Tibial nerve (tissue), 4 donors: ENCODE measurements around the gene LRRC61. TPM values are rescaled to one million over a fixed set of nuclear protein-coding genes. Genes with fewer than 3 reads are reported as not detected.
"Not testable (repeated sequence)": the region's sequence is repeated elsewhere in the genome, so short reads cannot be mapped to it uniquely, and the experiment has no call there.

ENCODE experiments used
- DNase-seq, 2 donors: peaks; one replicate each; pipeline ENCODE4 v3.0.0-alpha.2; 2019; ENCODE audit warnings: low spot score in 2 of 2
- H3K27ac ChIP-seq, 4 donors: fragments of 200-600 bp; sonication (generic) in 3 of 4; one replicate each; pipeline ENCODE4 v1.5.1; 2017 to 2019; ENCODE audit warnings: mild to moderate bottlenecking in 1 of 4
- H3K27me3 ChIP-seq, 2 donors: fragments of 200-600 bp; sonication (generic) in 1 of 2; one replicate each; pipeline versions ENCODE4 v1.5.1 to v1.6.0; 2017 to 2019
- H3K36me3 ChIP-seq, 3 donors: fragments of 200-600 bp; sonication (generic); one replicate each; pipeline ENCODE4 v1.5.1; 2018 to 2019
- H3K4me1 ChIP-seq, 4 donors: fragments of 200-600 bp; sonication (generic) in 3 of 4; one replicate each; pipeline ENCODE4 v1.5.1; 2017 to 2019
- H3K4me3 ChIP-seq, 4 donors: fragments of 200-600 bp; sonication (generic) in 3 of 4; one replicate each; pipeline ENCODE4 v1.5.1; 2017 to 2019; ENCODE audit warnings: mild to moderate bottlenecking in 1 of 4, moderate library complexity in 1 of 4
- H3K9me3 ChIP-seq, 4 donors: fragments of 200-600 bp; sonication (generic) in 3 of 4; one replicate each; pipeline ENCODE4 v1.5.1; 2017 to 2019
- CTCF ChIP-seq, 5 experiments: fragments of 200-600 bp in 3 of 5; fragments of 450-650 bp in 2 of 5; sonication (generic) in 3 of 5; IDR thresholded peaks; one replicate each; pipeline ENCODE4 v1.5.1; 2016 to 2019; ENCODE audit warnings: antibody characterized with exemption in 5 of 5, mild to moderate bottlenecking in 3 of 5, moderate library complexity in 2 of 5
- EP300 ChIP-seq, 2 donors: sonication (generic); formaldehyde crosslinking; IDR thresholded peaks; one replicate each; pipeline ENCODE4 v1.6.1; 2017; ENCODE audit warnings: antibody characterized with exemption in 2 of 2, mild to moderate bottlenecking in 1 of 2
- WGBS, 2 donors: methylation state at CpG; one replicate each; pipeline ENCODE4 v1.1.5; 2018; 5-methylcytosine and 5-hydroxymethylcytosine counted together
- total RNA-seq, 4 donors: library from RNA; depleted of rRNA; stranded (reverse); fragments of >200 nt; gene quantifications; one replicate each; pipeline ENCODE4 v1.1.0, GENCODE V29; 2016

The LRRC61 gene, protein sequence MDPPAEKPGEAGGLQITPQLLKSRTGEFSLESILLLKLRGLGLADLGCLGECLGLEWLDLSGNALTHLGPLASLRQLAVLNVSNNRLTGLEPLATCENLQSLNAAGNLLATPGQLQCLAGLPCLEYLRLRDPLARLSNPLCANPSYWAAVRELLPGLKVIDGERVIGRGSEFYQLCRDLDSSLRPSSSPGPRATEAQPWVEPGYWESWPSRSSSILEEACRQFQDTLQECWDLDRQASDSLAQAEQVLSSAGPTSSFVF
- total RNA-seq = 10 to 100 TPM in 1 of 4 donors, 1 to 10 TPM in 3; 7.9 to 19.3 (median 9.6) TPM

GRCh38 chr7:150322833-150323681 is at the start of gene LRRC61, which contains the start of gene ACTR3C:
Gene LRRC61 (plus strand): TSS chr7:150323355. CDS start chr7:150336862, 13,507 bp downstream.
Gene ACTR3C (minus strand): TSS chr7:150323545. CDS start chr7:150295296, 28,249 bp downstream.
- H3K27ac ChIP-seq = peak within 1 kb of the TSS; percentile 58 to 89 (median 80)
- peaks cover 0 to 11% (median 0%) of the 10 kb centered on the region in 3 donors for H3K36me3 ChIP-seq
- TF ChIP-seq EP300 (IDR thresholded peaks at IDR 0.05) = peak in 1 of 2 donors; percentile 3
- no peak for TF ChIP-seq CTCF (IDR thresholded peaks at IDR 0.05)
- no peaks in the 10 kb centered on the region for H3K9me3 ChIP-seq
- H3K4me1 ChIP-seq = peaks cover 0 to 27% (median 0%) of the 10 kb centered on the region in 4 donors
- DNase-seq = no peak
- H3K27me3 ChIP-seq = peaks cover 0 to 13% of the 10 kb centered on the region in 2 donors
- WGBS, 2 donors = 15 to 20% methylated on average over 38 to 76 of the region's 82 CpGs
- peak within 1 kb of the TSS; percentile 54 to 77 (median 64) for H3K4me3 ChIP-seq

DNA sequence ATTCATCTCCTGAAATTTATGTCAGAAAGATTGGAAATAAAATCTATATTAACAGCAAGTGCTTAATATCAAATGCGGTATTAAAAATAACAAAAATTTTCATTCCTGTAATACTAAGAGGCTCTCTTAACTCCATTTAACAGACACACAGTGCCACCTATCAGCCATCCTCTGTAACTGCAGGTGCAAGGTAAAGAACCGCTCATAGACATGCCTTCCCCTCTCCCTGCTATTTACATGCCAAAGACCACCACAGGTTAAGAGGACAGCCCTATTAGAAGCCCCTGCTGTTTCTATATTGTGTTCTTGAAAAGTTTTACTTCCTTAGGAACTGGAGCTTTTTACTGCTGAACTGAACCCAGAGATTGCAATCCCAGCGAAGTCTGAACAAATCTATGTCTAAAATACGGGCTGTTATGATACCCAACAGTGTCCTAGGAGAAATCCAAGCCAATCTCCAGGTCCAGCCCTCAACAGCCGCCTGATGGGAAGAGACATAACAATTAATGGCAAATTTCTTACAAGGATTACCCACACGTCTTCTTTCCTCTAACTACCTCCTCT is 46.9 kb upstream of the LRRC61 start:
- H3K27ac ChIP-seq, H3K9me3 ChIP-seq, H3K27me3 ChIP-seq, H3K36me3 ChIP-seq, H3K4me3 ChIP-seq, H3K4me1 ChIP-seq: not testable (repeated sequence)
- 48 to 51% methylated on average over 6 of the region's 6 CpGs for WGBS, 2 donors
- DNase-seq = peak in 1 of 2 donors; percentile 11
- TF ChIP-seq CTCF (IDR thresholded peaks at IDR 0.05) = peak; percentile 51 to 79 (median 68)

DNA sequence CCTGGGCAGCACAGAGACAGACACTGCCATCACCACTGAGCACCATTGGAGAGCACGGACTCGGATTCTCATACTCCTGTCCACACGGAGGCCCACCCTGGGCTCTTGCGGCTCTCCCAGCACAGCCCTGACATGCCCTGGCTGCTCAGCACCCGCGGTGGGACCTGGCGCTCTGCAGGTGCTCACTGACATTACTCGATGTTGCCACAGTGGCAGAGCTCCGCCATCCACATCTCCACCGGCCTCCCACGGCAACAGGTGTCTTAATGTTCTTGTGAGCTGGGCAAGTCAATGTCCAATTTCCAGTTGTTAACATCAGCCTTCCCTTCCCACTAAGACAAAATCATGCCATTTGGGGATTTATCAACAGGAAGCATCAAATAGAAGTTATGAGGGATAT is 44.8 kb upstream of the LRRC61 start:
- WGBS, 2 donors = 86 to 98% methylated on average over 5 to 11 of the region's 11 CpGs
- not testable (repeated sequence) for H3K4me1 ChIP-seq, H3K27me3 ChIP-seq, DNase-seq, H3K36me3 ChIP-seq, H3K9me3 ChIP-seq, H3K27ac ChIP-seq, H3K4me3 ChIP-seq

GRCh38 chr7:150281681-150282403 is 41.3 kb upstream of the LRRC61 start:
- H3K27ac ChIP-seq, H3K9me3 ChIP-seq, DNase-seq, H3K4me3 ChIP-seq, H3K27me3 ChIP-seq, H3K36me3 ChIP-seq, H3K4me1 ChIP-seq: not testable (repeated sequence)
- 81 to 91% methylated on average over 5 to 7 of the region's 25 CpGs for WGBS, 2 donors

DNA sequence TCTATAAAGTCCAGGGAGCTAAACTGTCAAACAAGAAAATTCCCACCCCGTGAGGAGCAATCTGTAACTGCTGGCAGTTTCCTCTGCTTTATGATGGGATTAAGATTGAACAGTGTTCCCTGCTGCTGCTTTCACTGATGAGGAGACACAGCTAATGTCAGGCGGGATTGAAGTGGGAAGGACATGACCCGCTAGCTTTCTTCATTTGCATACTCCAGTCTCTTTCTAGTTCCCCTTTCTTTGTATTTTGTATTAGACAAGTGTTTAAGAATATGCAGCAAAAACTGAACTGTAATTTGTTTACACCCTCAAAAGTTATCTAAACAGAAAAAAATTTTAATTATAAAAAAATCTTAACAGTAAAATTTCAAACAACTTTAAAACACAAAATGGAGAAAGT is 40.0 kb upstream of the LRRC61 start:
- H3K9me3 ChIP-seq, H3K27me3 ChIP-seq, H3K4me3 ChIP-seq, H3K4me1 ChIP-seq, DNase-seq, H3K36me3 ChIP-seq, H3K27ac ChIP-seq: not testable (repeated sequence)
- 30 to 56% methylated on average over 2 of the region's 3 CpGs for WGBS, 2 donors

GRCh38 chr7:150283608-150284007 is 39.5 kb upstream of the LRRC61 start:
- not testable (repeated sequence) for H3K4me1 ChIP-seq, H3K9me3 ChIP-seq, H3K27ac ChIP-seq, H3K4me3 ChIP-seq, H3K36me3 ChIP-seq, H3K27me3 ChIP-seq, DNase-seq
- 81 to 89% methylated on average over 6 of the region's 6 CpGs for WGBS, 2 donors
